Measurements from ENCODE around the gene JUND.

DNA sequence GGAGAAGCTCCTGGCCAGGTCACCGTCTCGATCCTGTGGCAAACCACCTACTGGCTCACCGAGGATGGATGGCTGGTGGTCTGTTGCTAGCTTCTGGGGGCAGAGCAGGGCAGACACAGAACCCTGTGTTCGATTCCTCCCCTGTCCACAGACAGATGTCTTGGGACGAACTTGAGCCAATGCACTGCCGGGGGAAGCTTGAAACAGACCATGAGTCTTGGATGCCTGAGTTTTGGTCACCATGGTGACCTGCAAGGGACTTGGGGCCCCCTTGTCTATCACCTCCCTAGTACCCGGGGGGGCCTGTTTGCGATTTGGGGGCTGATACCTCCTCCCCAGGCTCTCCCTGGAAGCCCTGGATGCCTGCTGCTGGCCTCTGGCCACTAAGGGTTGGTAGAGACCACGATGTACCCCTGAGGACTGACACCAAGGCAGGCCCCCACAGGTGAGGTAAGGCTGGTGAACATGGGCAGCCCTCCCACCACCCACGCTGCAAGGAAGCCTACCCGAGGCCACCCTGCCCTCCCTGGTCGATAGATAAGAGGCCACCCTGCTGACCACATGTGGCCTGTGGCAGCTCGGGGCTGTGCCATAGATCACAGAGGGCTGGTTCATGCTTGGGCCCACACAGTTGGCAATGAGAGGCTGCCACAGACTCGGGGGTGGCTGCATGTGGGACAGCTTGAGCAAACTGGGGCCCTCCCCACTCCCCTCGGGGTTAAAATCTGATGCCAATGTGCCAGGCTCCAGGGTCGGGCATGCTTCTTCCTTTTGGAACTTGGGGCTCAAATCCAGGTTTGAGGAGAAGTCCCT, 17.9 kb downstream of the JUND start:
- TF ChIP-seq, protein P1, sequence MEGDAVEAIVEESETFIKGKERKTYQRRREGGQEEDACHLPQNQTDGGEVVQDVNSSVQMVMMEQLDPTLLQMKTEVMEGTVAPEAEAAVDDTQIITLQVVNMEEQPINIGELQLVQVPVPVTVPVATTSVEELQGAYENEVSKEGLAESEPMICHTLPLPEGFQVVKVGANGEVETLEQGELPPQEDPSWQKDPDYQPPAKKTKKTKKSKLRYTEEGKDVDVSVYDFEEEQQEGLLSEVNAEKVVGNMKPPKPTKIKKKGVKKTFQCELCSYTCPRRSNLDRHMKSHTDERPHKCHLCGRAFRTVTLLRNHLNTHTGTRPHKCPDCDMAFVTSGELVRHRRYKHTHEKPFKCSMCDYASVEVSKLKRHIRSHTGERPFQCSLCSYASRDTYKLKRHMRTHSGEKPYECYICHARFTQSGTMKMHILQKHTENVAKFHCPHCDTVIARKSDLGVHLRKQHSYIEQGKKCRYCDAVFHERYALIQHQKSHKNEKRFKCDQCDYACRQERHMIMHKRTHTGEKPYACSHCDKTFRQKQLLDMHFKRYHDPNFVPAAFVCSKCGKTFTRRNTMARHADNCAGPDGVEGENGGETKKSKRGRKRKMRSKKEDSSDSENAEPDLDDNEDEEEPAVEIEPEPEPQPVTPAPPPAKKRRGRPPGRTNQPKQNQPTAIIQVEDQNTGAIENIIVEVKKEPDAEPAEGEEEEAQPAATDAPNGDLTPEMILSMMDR (IDR thresholded peaks at IDR 0.05; ENCODE audit: insufficient read depth, low read length): no peak
- TF ChIP-seq REST (IDR thresholded peaks at IDR 0.05; ENCODE audit: insufficient replicate concordance, low read depth): no peak
- TF ChIP-seq GABPA (IDR thresholded peaks at IDR 0.05; ENCODE audit: low read depth): no peak

All from HL-60 (cell line).